HepG2 (cell line): Measurements from ENCODE around the gene IYD. TPM values are rescaled to one million over a fixed set of nuclear protein-coding genes. Genes with fewer than 3 reads are reported as not detected.

Experiments
- ATAC-seq: fragments of 200-7000 bp; cut with Tn5 transposase; 3 replicates; pipeline ENCODE4 v1.9.1; 2020; ENCODE audit warnings: mild to moderate bottlenecking, moderate library complexity
- BruUV-seq: library from RNA; stranded (reverse); fragments of 400-500 nt; replicated peaks from 2 replicates; lab custom pipeline; 2021; lab: Mats Ljungman, UMichigan
- CTCF ChIA-PET: fragments of 300-600 bp; formaldehyde crosslinking; extraction: SDS; loops from one replicate; lab custom pipeline; 2021; ENCODE audit warnings: low total read pairs, inconsistent platforms, low intra/inter-chr PET ratio; lab: Yijun Ruan, JAX
- POLR2A ChIA-PET: fragments of 350-600 bp; sonication (Branson Sonifier 250); formaldehyde crosslinking; loops from one replicate; lab custom pipeline; 2020; ENCODE audit warnings: antibody characterized with exemption, inconsistent platforms; lab: Yijun Ruan, JAX
- DNase-seq: peaks from one replicate; pipeline ENCODE4 v3.0.0-alpha.2; 2015; ENCODE audit warnings: low spot score
- FAIRE-seq: peaks from 3 replicates; lab custom pipeline; 2011; peaks lifted over from hg19 to GRCh38; lab: Jason Lieb, UNC
- H2AFZ ChIP-seq: one replicate; pipeline ENCODE4 v1.6.1; 2011; ENCODE audit warnings: low read length, inconsistent platforms
- H3K27ac ChIP-seq: fragments of 300-600 bp; 3 replicates; pipeline ENCODE4 v1.8.0; 2011; ENCODE audit warnings: mixed run types, mild to moderate bottlenecking, mixed read lengths, low read length, inconsistent platforms; ENCODE audit not compliant: insufficient read depth; ENCODE audit errors: extremely low read length
- H3K27me3 ChIP-seq, 2 experiments: fragments of 200-600 bp in 1 of 2; 2 replicates in 1 of 2; 3 replicates in 1 of 2; pipeline versions ENCODE4 v1.6.0 to v1.8.0; 2011; ENCODE audit warnings: low read length in 2 of 2, mild to moderate bottlenecking in 2 of 2, moderate library complexity in 2 of 2, inconsistent platforms in 1 of 2; ENCODE audit not compliant: insufficient read depth in 2 of 2, control insufficient read depth in 1 of 2
- H3K36me3 ChIP-seq, 2 experiments: fragments of 200-600 bp in 1 of 2; replicated peaks in 1 of 2; 2 replicates in 1 of 2; 3 replicates in 1 of 2; pipeline versions ENCODE4 v1.5.1 to v1.8.0; 2011; ENCODE audit warnings: low read length in 2 of 2, inconsistent platforms in 1 of 2; ENCODE audit not compliant: insufficient read depth in 2 of 2, control insufficient read depth in 1 of 2
- H3K4me1 ChIP-seq: 2 replicates; pipeline ENCODE4 v1.5.1; 2012; ENCODE audit warnings: low read length, inconsistent platforms; ENCODE audit not compliant: insufficient read depth
- H3K4me2 ChIP-seq: 2 replicates; pipeline ENCODE4 v1.6.0; 2011; ENCODE audit warnings: low read depth, low read length, inconsistent platforms
- H3K4me3 ChIP-seq, 3 experiments: fragments of 200-600 bp in 1 of 3; sonication (generic), shearing (Covaris generic) in 1 of 3; replicated peaks in 1 of 3; 2 replicates each; pipeline ENCODE4 v1.5.1; 2011 to 2016; ENCODE audit warnings: low read length in 3 of 3, inconsistent platforms in 2 of 3, low read depth in 2 of 3, mild to moderate bottlenecking in 2 of 3, control low read depth in 1 of 3, mixed read lengths in 1 of 3; ENCODE audit not compliant: insufficient read depth in 1 of 3
- H3K79me2 ChIP-seq: one replicate; pipeline ENCODE4 v1.6.1; 2011; ENCODE audit warnings: low read length, inconsistent platforms; ENCODE audit not compliant: insufficient read depth
- H3K9ac ChIP-seq: 2 replicates; pipeline ENCODE4 v1.6.0; 2011; ENCODE audit warnings: mild to moderate bottlenecking, low read depth, low read length, inconsistent platforms; ENCODE audit not compliant: insufficient read depth
- H3K9me3 ChIP-seq: 2 replicates; pipeline ENCODE4 v1.5.1; 2012; ENCODE audit warnings: mild to moderate bottlenecking, low read length
- H4K20me1 ChIP-seq: 2 replicates; pipeline ENCODE4 v1.6.0; 2011; ENCODE audit warnings: inconsistent platforms, mild to moderate bottlenecking, low read length, moderate library complexity; ENCODE audit not compliant: insufficient read depth
- AFF4 ChIP-seq: sonication (generic); formaldehyde crosslinking; IDR thresholded peaks from 2 replicates; pipeline ENCODE4 v1.4.0; 2020; ENCODE audit warnings: missing genetic modification reagents
- CBX5 ChIP-seq: sonication (generic); formaldehyde crosslinking; IDR thresholded peaks from 2 replicates; pipeline ENCODE4 v1.4.0; 2020; ENCODE audit warnings: missing genetic modification reagents, borderline replicate concordance
- CREM ChIP-seq, 2 experiments: sonication (generic) in 1 of 2; formaldehyde crosslinking in 1 of 2; IDR thresholded peaks; 2 replicates each; pipeline versions ENCODE4 v1.4.0 to v1.6.1; 2016 to 2020; ENCODE audit warnings: antibody characterized with exemption in 1 of 2, mild to moderate bottlenecking in 1 of 2, missing genetic modification reagents in 1 of 2
- HNF1B ChIP-seq: sonication (generic); formaldehyde crosslinking; IDR thresholded peaks from 2 replicates; pipeline ENCODE4 v1.5.1; 2020; ENCODE audit warnings: mild to moderate bottlenecking, moderate library complexity, missing genetic modification reagents
- MYC ChIP-seq: sonication (generic); formaldehyde crosslinking; IDR thresholded peaks from 2 replicates; pipeline ENCODE4 v1.9.0; 2021; ENCODE audit warnings: missing genetic modification reagents, borderline replicate concordance
- NFE2L2 ChIP-seq: fragments of 150-350 bp; IDR thresholded peaks from 2 replicates; pipeline ENCODE4 v1.6.1; 2014; ENCODE audit warnings: low read length
- PBX2 ChIP-seq: IDR thresholded peaks from 2 replicates; pipeline ENCODE4 v1.6.1; 2016; ENCODE audit warnings: control low read depth
- POLR2G ChIP-seq: fragments of 200-400 bp; formaldehyde crosslinking; IDR thresholded peaks from 2 replicates; pipeline ENCODE4 v1.6.1; 2018; ENCODE audit warnings: mild to moderate bottlenecking, low read depth, low read length, moderate library complexity
- RARA ChIP-seq: IDR thresholded peaks from 2 replicates; pipeline ENCODE4 v1.6.1; 2016; ENCODE audit warnings: missing genetic modification reagents, missing compliant biosample characterization
- TOE1 ChIP-seq: sonication (generic); formaldehyde crosslinking; IDR thresholded peaks from 2 replicates; pipeline ENCODE4 v1.4.0; 2020; ENCODE audit warnings: mild to moderate bottlenecking, missing genetic modification reagents
- ZNF282 ChIP-seq: fragments of 450-650 bp; IDR thresholded peaks from 2 replicates; pipeline ENCODE4 v1.6.1; 2018; ENCODE audit not compliant: partially characterized antibody
- ZNF615 ChIP-seq: sonication (generic); formaldehyde crosslinking; IDR thresholded peaks from 2 replicates; pipeline ENCODE4 v1.5.0; 2020; ENCODE audit warnings: mild to moderate bottlenecking, missing genetic modification reagents, borderline replicate concordance
- ZSCAN22 ChIP-seq: sonication (generic); formaldehyde crosslinking; IDR thresholded peaks from 2 replicates; pipeline ENCODE4 v1.4.0; 2020; ENCODE audit warnings: mild to moderate bottlenecking, missing genetic modification reagents
- WGBS: methylation state at CpG from one replicate; pipeline ENCODE4 v1.1.6; 2017; ENCODE audit warnings: low lambda C conversion rate; 5-methylcytosine and 5-hydroxymethylcytosine counted together
- in situ Hi-C: cut with HindIII; loops from 2 replicates; pipeline ENCODE4 v1.10.0; 2017; ENCODE audit warnings: low pct_unique_long_range_greater_than_20kb; ENCODE audit not compliant: extremely low pct_ligation_motif_present
- intact Hi-C: fragments of 100-400 bp; cut with micrococcal nuclease; formaldehyde crosslinking; loops from one replicate; pipeline ENCODE4 v1.10.0; 2022; ENCODE audit not compliant: unreplicated experiment
- polyA plus RNA-seq, 8 experiments: library from polyadenylated mRNA; depleted of rRNA in 3 of 8; stranded (reverse) in 7 of 8; unstranded in 1 of 8; fragments of >200 nt; fragmentation: Illumina TruSeq in 4 of 8; extraction: Trizol in 4 of 8; gene quantifications; 2 replicates each; pipeline versions ENCODE4 v1.2.1 to v1.2.3, GENCODE V29; 2011 to 2016; ENCODE audit warnings: low read depth in 4 of 8, missing spikeins in 1 of 8, mixed read lengths in 1 of 8; ENCODE audit not compliant: insufficient read depth in 1 of 8
- total RNA-seq, 5 experiments: library from RNA; depleted of rRNA; stranded (reverse); fragments of >200 nt; fragmentation: Illumina TruSeq; extraction: Trizol; gene quantifications; 2 replicates each; pipeline ENCODE4 v1.2.3, GENCODE V29; 2016; ENCODE audit warnings: low read depth in 1 of 5
- TF ChIP-seq, protein P1 (sequence below): sonication (generic); formaldehyde crosslinking; IDR thresholded peaks from 2 replicates; pipeline ENCODE4 v1.9.0; 2021; ENCODE audit warnings: missing genetic modification reagents, mild to moderate bottlenecking, borderline replicate concordance

The IYD gene
- total and polyA plus RNA-seq, 2 of the 13 experiments (the other 11 are each of a cell fraction or from before 2014, with no cell fraction given) = 0.01 to 0.46 TPM

GRCh38 chr6:150394899-150395295 lies 26.1 kb downstream of the IYD start (continued):
- TF ChIP-seq, protein P1, sequence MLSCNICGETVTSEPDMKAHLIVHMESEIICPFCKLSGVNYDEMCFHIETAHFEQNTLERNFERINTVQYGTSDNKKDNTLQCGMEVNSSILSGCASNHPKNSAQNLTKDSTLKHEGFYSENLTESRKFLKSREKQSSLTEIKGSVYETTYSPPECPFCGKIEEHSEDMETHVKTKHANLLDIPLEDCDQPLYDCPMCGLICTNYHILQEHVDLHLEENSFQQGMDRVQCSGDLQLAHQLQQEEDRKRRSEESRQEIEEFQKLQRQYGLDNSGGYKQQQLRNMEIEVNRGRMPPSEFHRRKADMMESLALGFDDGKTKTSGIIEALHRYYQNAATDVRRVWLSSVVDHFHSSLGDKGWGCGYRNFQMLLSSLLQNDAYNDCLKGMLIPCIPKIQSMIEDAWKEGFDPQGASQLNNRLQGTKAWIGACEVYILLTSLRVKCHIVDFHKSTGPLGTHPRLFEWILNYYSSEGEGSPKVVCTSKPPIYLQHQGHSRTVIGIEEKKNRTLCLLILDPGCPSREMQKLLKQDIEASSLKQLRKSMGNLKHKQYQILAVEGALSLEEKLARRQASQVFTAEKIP = no peak

DNA sequence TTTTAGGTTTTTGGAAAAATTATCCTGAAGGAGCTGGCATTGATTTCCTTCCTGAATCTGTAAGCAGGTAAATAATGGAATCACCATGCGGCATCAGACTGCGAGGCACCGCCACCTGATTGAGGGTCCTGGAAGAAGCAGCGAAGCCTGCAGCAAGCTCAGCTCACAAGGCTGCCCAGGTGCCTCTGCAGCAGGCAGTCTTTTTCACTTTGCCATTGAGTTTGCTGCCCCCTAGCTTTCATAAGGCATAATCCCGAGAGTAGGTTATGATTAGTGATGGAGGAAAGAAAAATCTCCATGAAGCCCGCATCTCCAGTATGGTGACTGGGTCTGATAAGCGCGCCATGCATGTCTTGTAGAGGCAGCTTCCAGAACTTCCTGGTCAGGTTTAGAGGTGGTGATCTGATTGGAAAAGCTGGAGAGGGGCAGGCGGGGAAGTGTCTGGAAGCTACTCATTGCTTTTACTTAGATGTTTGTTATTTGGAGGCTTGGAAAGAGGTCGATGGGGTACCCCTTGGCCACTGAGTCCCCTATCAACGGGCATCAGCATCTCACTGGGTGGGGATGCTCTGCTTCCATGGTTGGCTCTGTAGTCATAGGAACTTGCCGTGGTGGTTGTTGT lies 26.7 kb downstream of the IYD start:
- Histone ChIP-seq H3K9me3 (no peaks in the 10 kb centered on the region), H3K9ac (no peak overlapping the region), H3K27ac (no peak overlapping the region), H4K20me1 (no peaks in the 10 kb centered on the region), H3K4me2 (no peak overlapping the region), H3K27me3 (peaks cover 0 to 6% of the 10 kb centered on the region in 2 experiments; a peak in 2 of 5 replicates), H3K4me3 (no peak overlapping the region), H3K79me2 (no peaks in the 10 kb centered on the region), H3K4me1 (no peaks in the 10 kb centered on the region), H2AFZ (no peak overlapping the region), H3K36me3 (no peaks in the 10 kb centered on the region)
- WGBS = 16% methylated on average over 12 of the region's 12 CpGs
- intact Hi-C loops = loop anchor here (1.0 kb wide), 1 partner anchor 315 kb away; no protein-coding TSS in a partner anchor
- ATAC-seq = peak; percentile 96
- CTCF ChIA-PET = interaction anchor here (1.8 kb wide), 1 partner anchor 315 kb away, joined by 18 read pairs; no protein-coding TSS in a partner anchor
- in situ Hi-C loops = no loop called here
- POLR2A ChIA-PET = no interaction called here
- DNase-seq = peak; percentile 60
- no TSS peak for BruUV-seq
- FAIRE-seq = peak; percentile 77
- TF ChIP-seq ZNF615 (CRISPR knock-in tag) (no peak), RARA (CRISPR knock-in tag) (no peak), NFE2L2 (no peak), PBX2 (CRISPR knock-in tag) (no peak), ZNF282 (no peak), MYC (CRISPR knock-in tag) (no peak), ZSCAN22 (CRISPR knock-in tag) (no peak), TOE1 (CRISPR knock-in tag) (no peak), HNF1B (peak; percentile 42; the same call in 1 of the 2 replicates), POLR2G (no peak), CBX5 (CRISPR knock-in tag) (no peak), CREM (IDR thresholded peaks at IDR 0.05) (no peak), CREM (CRISPR knock-in tag; IDR thresholded peaks at IDR 0.05) (no peak), AFF4 (CRISPR knock-in tag) (no peak)
